Measurements from ENCODE around the gene AVPR2. TPM values are rescaled to one million over a fixed set of nuclear protein-coding genes. Genes with fewer than 3 reads are reported as not detected.

AVPR2 gene
- total RNA-seq, 1 donor from 2014 or later, result 0.77 TPM

GRCh38 chrX:153921070-153921469 lies 16.6 kb downstream of the AVPR2 start:
- DNase-seq (ENCODE audit: low spot score), result no peak
- H3K27ac Mint-ChIP-seq (ENCODE audit: unreplicated experiment), result no peak overlapping the region
- H3K4me1 Mint-ChIP-seq (ENCODE audit: unreplicated experiment), result peaks cover 17% of the 10 kb centered on the region
- no peak overlapping the region for H3K4me3 Mint-ChIP-seq (ENCODE audit: unreplicated experiment)
- H3K36me3 Mint-ChIP-seq (ENCODE audit: low read depth, unreplicated experiment), result peaks cover 5% of the 10 kb centered on the region
- TF ChIP-seq CTCF (IDR thresholded peaks at IDR 0.05; ENCODE audit: unreplicated experiment), result no peak
- peaks cover 2% of the 10 kb centered on the region for H3K27me3 Mint-ChIP-seq (ENCODE audit: unreplicated experiment)
- H3K9me3 Mint-ChIP-seq (ENCODE audit: unreplicated experiment), result no peaks in the 10 kb centered on the region

- Mint-ChIP-seq H3K9me3 (ENCODE audit: unreplicated experiment) (no peaks in the 10 kb centered on the region), H3K4me1 (ENCODE audit: unreplicated experiment) (peaks cover 17% of the 10 kb centered on the region), H3K36me3 (ENCODE audit: low read depth, unreplicated experiment) (peaks cover 5% of the 10 kb centered on the region), H3K27ac (ENCODE audit: unreplicated experiment) (no peak overlapping the region), H3K27me3 (ENCODE audit: unreplicated experiment) (peaks cover 2% of the 10 kb centered on the region), H3K4me3 (ENCODE audit: unreplicated experiment) (no peak overlapping the region)
- no peak for TF ChIP-seq CTCF (IDR thresholded peaks at IDR 0.05; ENCODE audit: unreplicated experiment)
- DNase-seq (ENCODE audit: low spot score), result peak; percentile 39
Observed at GRCh38 chrX:153921511-153922446, 17.3 kb downstream of the AVPR2 start.

- H3K9me3 Mint-ChIP-seq (ENCODE audit: unreplicated experiment), result no peaks in the 10 kb centered on the region
- H3K4me3 Mint-ChIP-seq (ENCODE audit: unreplicated experiment), result no peak overlapping the region
- no peak overlapping the region for H3K27ac Mint-ChIP-seq (ENCODE audit: unreplicated experiment)
- H3K36me3 Mint-ChIP-seq (ENCODE audit: low read depth, unreplicated experiment), result no peaks in the 10 kb centered on the region
- H3K4me1 Mint-ChIP-seq (ENCODE audit: unreplicated experiment), result peaks cover 17% of the 10 kb centered on the region
- no peak for TF ChIP-seq CTCF (IDR thresholded peaks at IDR 0.05; ENCODE audit: unreplicated experiment)
- DNase-seq (ENCODE audit: low spot score), result no peak
- H3K27me3 Mint-ChIP-seq (ENCODE audit: unreplicated experiment), result peaks cover 2% of the 10 kb centered on the region
Observed at GRCh38 chrX:153922932-153923857, 18.7 kb downstream of the AVPR2 start.

GRCh38 chrX:153924149-153924861 lies 19.8 kb downstream of the AVPR2 start:
- peaks cover 2% of the 10 kb centered on the region for H3K27me3 Mint-ChIP-seq (ENCODE audit: unreplicated experiment)
- H3K9me3 Mint-ChIP-seq (ENCODE audit: unreplicated experiment), result no peaks in the 10 kb centered on the region
- no peak overlapping the region for H3K27ac Mint-ChIP-seq (ENCODE audit: unreplicated experiment)
- H3K4me1 Mint-ChIP-seq (ENCODE audit: unreplicated experiment), result peaks cover 17% of the 10 kb centered on the region
- H3K4me3 Mint-ChIP-seq (ENCODE audit: unreplicated experiment), result peak overlapping the region; percentile 56
- peaks cover 4% of the 10 kb centered on the region for H3K36me3 Mint-ChIP-seq (ENCODE audit: low read depth, unreplicated experiment)
- DNase-seq (ENCODE audit: low spot score), result no peak
- no peak for TF ChIP-seq CTCF (IDR thresholded peaks at IDR 0.05; ENCODE audit: unreplicated experiment)

Data from endothelial cell (in vitro differentiated cells).